Urothelium cell line (cell line): ENCODE measurements around the gene FIS1.
"Not testable (repeated sequence)": the region's sequence is repeated elsewhere in the genome, so short reads cannot be mapped to it uniquely, and the experiment has no call there.

Experiments
- DNase-seq: peaks from one replicate; pipeline ENCODE4 v3.0.0; 2011; ENCODE audit warnings: low spot score, mixed read lengths
- FAIRE-seq: peaks from 2 replicates; lab custom pipeline; 2011; peaks lifted over from hg19 to GRCh38; lab: Jason Lieb, UNC

Gene FIS1

DNA sequence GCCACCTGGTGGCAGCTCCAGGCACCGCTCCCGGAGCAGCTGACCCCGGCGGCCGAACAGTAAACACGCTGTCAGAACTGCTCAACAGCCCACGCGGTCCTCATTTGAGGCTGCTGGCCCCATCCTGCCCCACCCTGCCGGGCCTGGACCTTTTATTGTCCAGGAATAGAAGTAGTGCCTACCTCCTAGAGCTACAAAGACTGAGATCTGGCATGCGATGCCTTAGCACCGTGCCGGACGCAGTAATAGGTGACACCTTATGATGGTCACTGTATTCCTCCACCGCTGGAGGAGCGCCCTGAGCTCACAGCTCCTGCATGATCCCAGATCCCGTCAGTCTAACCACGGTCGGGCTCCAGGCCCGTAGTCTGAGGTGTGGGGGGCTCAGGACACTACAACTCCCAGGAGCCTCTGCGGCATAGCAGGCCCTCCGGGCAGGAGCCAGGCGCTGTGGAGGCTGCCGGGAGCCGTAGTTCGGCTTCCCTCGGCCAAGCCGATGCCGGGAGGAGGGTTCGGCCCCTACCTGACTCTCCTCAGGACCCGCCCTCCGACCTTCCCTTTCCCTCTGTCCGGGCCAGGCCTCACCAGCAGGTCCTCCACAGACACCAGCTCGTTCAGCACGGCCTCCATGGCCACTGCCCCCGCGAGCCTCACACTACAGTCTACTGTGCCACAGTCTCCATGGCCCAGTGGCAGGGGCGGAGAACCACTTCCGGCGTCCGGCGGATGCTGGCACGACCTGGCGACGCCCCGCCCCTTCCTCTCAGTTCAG, at the start of gene FIS1:
TSS of gene FIS1 (minus strand) at position 707 of the 772 bp plus-strand sequence. CDS start at position 630, 77 bp downstream.
- peak; percentile 87 for FAIRE-seq

DNA sequence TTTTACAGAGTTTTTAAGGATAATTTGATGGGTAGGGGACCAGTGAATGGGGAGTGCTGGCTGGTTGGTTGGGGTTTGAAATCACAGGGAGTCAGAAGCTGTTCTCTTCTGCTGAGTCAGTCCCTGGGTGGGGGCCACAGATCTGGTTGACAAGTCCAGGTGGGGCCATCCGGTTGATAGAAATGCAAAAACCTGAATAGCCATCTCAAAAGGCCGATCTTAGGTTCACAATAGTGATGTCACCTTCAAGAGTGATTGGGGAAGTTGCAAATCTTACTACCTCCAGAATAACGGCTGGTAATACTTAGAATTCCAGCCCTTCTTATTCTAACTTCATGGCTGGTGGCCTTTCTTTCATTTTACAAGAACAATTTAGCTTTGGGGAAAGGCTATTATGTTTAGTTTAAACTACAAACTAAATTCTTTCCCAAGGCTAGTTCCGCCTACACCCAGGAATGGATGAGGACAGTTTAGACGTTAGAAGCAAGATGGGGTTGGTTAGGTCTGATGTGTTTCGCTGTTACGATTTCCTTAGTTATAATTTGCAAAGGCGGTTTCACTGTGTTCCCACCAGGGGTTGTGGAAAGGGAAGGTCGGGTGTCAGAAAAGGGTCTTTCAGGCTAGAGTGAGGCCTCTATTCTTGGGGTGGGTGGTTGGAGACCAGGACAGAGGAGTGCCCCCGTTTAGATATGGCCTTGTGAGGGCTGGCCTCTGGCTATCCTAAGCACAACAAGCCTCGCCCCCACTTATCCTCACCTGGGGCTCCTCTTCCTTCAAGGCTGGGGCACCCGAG, 49.4 kb upstream of the FIS1 start:
- FAIRE-seq (no peak), DNase-seq (no peak)

More for the DNA sequence above, at the start of gene FIS1:
- peak; percentile 99 for DNase-seq

DNA sequence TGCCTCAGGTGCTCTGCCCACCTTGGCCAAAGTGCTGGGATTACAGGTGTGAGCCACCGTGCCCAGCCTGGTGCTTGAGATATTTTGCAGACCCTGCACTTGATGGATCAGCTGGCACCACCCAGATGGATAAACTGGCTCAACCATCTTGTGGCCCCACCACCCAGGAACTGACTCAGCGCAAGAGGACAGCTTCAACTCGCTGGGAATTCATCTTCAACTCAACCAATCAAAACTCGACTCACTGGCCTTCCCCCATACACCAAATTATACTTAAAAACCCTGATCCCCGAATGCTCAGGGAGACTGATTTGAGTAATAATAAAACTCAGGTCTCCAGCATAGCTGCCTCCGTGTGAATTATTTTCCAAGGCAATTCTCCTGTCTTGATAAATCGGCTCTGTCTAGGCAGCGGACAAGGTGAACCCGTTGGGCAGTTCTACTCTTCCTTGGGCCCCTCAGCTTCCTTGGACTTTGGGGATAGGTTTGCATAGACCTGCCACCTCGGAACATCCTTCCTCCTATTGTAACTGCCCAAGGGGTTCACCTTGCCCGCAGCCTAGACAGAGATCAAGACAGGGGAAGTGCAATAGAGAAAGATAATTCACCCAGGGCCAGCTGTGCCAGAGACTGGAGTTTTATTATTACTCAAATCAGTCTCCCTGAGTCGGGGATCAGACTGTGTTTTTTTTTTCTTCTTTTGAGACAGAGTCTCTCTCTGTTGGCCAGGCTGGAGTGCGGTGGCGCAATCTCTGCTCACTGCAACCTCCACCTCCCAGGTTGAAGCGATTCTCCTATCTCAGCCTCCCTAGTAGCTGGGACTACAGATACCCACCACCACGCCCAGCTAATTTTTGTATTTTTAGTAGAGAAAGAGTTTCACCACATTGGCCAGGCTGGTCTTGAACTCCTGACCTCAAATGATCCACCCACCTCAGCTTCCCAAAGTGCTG, 48.5 kb upstream of the FIS1 start:
- DNase-seq: not testable (repeated sequence)

DNA sequence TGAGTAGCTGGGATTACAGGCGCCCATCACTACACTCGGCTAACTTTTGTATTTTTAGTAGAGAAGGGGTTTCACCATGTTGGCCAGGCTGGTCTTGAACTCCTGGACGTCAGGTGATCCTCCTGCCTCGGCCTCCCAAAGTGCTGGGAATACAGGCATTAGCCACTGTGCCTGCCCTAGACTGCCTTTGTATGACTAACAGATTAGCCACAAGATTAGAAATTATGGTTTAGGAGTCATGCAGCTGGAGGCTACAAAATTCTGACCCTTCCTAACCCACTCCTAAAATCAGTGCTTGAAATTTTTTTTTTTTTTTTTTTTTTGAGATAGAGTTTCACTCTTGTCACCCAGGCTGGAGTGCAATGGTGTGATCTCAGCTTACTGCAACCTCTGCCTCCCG, 47.7 kb upstream of the FIS1 start:
- DNase-seq, FAIRE-seq: not testable (repeated sequence)

More for the DNA sequence above, 48.5 kb upstream of the FIS1 start:
- peak; percentile 82 for FAIRE-seq

DNA sequence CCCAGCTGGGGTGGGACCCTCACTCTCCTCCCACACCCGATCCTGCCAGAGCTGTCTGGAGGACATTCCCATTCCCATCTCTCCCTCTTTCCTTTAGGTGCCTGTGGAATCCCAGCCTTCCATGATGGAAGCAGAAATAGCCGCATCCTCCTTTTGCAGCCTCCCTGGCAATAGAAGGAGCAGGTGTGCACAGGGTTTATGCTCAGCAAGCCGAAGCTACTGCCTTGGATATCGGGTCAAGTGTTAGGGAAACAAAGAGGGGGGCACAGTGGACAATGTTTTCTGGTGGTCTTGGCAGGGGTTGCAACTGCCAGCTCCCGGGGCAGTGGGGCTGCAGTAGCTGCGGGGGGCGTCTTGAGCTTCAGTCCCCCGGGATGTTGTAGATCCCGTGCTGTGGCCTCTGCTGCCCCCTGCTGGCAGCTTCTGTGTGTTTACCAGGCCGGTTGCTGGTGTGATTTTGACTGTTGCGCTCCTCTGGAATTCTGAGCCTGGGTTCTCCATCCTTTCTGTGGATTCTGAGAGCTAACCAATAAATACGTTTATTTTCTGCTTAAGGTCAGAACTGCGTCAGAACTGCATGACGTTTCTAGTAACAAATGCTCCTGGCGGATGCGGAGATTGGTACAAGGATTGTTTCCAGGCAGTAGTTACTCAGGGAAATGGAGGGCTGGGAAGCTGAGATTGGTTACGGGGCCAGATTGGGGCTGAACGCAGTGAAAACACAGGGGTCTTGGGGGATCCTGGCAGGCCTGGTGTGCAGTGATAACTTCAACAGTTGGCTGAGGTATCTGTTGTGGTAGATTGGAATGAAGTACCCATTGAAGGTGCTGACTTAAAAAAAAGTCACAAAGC, 45.5 kb upstream of the FIS1 start:
- DNase-seq (peak; percentile 51), FAIRE-seq (peak; percentile 58)

DNA sequence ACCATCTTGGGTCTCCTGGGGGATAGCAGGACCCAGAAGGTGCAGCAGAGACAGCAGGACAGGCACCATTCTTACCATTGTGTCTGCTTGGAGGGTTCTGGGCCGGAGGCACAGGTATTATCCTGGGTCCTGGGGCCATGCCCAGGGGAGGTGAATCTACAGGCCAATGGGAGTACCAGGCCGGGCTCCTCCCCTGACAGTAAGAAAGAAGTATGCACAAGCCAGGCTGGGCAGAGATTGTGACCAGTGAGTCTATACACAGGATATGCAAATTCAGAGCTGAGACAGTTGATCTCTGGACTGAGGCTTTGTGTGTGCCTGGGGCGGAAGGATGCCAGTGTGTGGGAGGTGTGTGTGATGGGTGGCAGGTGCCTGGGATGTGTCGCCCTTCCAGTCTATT, 44.8 kb upstream of the FIS1 start:
- DNase-seq: not testable (repeated sequence)
- FAIRE-seq: peak; percentile 93

DNA sequence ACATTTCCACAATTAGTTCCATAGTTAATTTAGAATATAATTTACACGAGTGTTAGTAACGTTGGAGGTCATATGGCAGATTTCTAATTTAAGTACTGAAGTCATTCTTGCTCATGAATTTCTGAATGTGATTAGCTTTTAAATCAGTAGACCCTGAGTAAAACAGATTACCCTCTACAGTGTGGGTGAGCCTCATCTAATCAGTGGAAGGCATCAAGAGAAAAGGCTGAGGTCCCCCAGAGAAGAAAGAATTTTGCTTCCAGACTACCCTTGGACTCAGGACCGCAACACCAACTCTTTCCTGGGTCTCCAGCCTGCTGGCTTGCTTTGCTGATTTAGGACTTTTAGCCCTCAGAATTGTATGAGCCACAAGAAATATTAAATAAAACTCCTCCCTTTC, 43.6 kb upstream of the FIS1 start:
- FAIRE-seq (no peak), DNase-seq (no peak)

DNA sequence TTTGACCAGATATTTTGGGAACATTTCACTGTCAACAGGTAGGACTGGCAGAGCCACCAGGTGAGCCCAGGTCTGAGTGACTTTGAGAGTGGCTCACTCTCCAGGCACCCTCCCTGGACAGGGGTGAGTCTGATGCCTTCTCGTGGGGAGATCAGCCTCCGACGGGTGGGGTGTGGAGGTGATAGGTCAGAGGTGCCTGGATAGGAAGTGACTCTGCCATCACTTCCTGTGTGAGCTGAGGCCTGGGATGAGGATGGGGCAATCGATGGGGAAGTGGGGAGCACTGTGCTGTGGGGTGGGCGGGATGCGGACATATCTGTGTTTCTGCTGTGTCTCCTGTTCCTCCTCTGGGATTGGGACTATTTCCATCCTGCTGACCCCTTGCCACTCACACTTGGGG, 42.2 kb upstream of the FIS1 start:
- DNase-seq (no peak), FAIRE-seq (peak; percentile 37)

DNA sequence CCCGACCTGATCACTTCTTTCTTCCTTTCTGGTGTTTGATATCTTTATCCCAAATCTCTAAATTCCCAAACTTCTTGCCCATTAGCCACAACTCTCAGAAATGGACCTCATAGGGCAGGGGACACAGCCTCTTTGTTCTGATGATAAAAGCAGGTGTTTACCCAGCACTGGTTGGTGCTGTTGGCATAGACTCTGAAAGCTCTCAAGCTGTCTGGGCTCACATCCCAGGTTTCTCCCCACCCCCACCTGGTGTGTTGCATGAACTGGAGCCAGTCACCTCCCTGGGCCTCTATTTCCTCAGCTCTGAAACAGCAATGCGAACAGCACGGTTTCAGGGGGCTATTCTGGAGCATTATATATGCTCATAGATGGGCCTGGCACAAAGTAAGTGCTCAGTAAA, 41.0 kb upstream of the FIS1 start:
- DNase-seq, FAIRE-seq: not testable (repeated sequence)

DNA sequence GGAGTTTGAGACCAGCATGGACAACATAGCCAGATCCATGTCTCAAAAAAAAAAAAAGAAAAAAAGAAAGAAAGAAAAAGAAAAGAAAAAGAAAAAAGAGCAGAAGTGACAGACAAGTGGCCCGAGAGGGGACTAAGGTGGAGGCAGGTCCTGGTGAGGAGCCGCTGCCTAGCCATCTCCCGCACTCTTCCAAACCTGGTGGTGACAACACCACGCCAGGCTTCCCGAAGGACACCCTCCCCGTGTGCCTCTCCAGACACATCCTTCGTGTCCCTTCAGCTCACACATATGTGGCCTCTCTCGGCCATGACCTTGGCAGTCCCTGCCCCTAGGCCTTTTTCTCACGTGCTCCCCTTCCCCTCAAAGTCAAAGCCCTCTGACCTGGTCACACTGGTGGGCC, 40.3 kb upstream of the FIS1 start:
- DNase-seq (no peak), FAIRE-seq (no peak)

DNA sequence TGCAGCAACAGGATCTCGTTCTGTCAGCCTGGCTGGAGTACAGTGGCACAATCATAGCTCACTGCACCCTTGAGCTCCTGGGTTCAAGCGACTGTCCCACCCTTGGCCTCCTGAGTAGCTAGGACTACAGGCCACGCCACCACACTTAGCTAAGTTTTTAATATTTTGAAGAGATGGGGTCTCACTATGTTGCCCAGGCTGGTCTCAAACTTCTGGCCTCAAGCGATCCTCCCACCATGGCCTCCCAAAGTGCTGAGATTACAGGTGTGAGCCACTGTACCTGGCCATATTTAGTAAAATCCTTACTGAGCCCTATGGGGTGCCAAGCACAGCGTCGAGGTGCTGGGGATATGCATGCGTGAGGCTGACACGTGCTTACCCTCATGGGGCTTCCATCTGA, 36.0 kb upstream of the FIS1 start:
- peak; percentile 30 for FAIRE-seq

DNA sequence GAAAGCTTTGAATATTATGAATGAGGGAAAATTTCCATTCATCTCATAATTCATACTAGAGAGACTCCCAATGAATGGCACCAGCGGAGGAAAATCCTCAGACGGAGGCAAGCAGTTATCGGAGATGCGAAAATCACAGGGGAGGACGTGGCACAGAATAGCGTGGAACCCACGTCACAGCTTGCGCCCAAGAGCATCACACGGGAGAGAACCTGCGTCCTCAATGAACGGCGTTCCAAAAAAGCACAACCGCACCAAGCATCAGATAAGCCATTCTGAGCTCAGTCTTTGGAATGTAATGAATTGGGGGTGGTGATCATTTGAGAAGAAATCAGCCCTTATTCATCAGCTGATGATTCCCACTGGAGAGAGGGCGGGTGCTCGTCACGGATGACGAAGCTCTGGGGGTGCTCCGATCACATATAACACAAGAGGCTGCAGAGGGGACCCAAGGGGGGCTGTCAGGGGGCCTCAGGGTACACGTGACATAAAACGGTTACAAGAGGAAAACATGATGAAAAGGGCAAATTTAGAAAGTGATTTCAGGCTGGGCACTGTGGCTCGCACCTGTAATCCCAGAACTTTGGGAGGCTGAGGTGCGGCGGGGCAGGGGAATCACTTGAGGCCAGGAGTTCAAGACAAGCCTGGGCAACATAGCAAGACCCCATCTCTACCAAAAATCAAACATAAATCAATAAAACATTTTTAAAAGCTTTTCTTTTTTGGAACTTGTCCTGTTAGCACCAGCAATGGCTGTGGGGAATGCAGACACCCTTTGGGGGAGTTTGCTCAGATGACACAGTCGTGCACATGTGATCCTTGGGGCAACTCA, 33.8 kb upstream of the FIS1 start:
- DNase-seq (no peak), FAIRE-seq (no peak)

More for the DNA sequence above, 36.0 kb upstream of the FIS1 start:
- not testable (repeated sequence) for DNase-seq

DNA sequence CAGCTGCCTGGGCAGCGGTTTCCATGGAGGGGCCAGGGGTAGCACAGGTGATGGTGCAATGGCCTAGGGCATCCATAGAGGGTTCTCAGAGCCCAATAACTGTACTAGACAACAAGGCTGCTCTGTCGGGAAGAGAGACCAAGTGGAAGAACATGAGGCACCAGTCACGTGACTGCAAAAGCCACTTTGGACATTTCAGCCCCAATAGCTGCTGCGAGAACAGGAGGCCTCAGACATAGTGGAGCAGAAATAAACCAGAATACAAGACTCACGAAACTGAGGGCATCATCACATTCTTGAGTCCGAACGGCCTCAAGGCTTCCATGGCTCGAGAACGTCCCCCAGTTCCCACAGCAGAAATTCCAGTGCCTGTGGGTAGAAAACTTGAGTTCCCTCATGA, 32.3 kb upstream of the FIS1 start:
- FAIRE-seq (no peak), DNase-seq (no peak)

DNA sequence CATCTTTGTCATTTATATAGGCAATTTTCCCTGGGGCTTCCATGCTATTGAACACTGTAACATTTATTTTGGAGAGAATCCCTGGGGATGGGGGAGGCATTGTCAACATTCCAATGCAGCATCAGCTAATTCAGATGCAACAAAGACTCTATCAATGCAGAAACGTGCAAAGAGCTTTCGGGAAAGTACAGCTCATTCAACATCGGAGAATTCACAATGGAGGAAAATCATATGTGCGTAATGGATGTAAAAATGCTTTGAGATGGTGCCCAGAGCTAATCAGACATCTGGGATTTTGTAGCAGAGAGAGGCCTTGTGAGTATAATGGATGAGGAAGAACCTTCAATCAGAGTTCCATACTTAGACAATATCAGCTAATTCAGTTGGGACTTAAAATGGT, 28.3 kb upstream of the FIS1 start:
- no peak for DNase-seq
- no peak for FAIRE-seq

DNA sequence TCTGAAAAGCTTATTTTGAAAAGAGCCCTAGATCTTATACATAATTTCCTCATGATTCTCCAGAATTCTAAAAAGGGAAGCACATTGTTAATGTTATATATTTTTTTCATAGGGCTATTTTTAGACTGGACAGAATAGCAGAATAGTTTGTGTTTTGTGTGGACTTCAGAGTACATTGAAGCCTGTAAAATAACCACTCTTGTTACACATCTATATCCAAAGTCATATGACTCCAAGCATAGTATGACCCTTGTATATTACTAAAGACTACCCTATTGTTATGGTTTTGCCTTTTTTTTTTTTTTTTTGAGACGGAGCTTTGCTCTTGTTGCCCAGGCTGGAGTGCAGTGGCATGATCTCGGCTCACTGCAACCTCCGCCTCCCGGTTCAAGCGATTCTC, 26.1 kb upstream of the FIS1 start:
- FAIRE-seq: no peak
- DNase-seq: no peak

DNA sequence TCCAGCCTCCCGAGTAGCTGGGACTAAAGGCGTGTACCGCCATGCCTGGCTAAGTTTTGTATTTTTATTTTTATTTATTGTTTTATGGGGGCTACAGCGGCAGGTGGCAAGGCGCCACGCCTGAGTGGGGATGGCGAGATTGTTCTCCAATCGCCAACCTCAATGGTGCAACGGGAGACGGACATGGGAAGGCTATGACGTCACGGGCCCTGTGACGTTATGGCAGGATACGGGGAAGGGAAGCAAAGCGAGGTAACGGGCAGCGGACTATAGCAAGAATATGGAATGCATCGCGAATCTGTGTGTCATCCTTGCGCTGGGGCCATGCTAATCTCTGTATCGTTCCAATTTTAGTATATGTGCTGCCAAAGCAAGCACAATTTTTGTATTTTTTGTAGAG, 24.8 kb upstream of the FIS1 start:
- DNase-seq (no peak), FAIRE-seq (peak; percentile 32)

DNA sequence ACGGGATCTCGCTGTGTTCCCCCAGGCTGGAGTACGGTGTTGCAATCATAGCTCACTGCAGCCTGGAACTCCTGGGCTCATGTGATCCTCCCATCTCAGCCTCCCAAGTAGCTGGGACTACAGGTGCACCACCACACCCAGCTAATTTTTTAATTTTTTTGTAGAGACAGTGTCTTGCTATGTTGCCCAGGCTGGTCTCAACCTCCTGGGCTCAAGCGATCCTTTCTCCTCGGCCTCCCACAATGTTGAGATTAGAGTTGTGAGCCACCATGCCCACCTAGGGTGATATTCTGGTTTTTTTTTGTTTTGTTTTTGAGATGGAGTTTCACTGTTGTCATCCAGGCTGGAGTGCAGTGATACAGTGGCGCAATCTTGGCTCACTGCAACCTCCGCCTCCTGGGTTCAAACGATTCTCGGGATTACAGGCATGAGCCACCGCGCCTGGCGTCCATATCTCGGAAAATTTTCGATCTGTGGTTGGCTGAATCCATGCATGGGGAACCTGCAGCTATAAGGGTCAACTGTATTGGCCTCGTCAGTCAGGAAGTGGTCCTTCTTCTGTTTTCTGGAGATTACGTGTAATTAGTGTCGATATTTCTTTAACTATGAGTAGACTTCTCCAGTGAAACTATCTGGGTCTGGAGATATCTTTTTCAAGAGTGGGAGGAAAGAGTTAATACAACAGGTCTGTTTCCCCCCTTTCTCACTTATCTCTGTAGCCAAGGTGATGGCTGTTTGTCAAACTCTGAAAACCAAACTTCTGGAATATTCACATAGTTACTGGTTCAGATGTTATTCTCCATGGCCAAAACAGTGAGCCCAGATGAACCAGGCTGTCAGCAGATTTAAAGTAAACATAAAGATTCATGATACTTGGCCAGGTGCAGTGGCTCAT, 21.0 kb upstream of the FIS1 start:
- DNase-seq (no peak), FAIRE-seq (no peak)

DNA sequence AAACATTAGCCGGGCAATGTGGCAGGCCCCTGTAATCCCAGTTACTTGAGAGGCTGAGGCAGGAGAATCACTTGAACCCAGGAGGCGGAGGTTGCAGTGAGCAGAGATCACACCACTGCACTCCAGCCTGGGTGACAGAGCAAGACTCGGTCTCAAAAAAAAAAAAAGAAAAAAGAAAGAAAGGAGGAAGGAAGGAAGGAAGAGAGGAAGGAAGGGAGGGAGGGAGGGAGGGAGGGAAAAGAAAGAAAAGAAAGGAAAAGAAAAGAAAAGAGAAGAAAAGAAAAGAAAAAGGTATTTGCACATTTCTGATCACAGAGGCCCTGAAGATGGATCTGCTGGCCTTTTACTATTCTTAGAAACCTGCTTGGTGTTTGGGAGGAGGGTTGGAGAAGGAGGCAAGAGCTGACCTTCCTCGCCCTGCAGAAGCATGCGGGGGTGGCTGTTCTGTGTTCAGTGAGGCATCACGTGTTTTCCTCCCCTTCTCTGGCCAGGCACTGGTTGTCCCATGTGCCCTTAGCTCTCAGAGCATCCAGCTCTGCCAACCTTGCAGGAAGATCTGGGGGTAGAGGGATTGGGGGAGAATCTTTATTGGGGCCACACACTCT, 19.3 kb upstream of the FIS1 start:
- peak; percentile 76 for FAIRE-seq
- DNase-seq: not testable (repeated sequence)
